ENCODE measurements around the gene GCHFR. TPM values are rescaled to one million over a fixed set of nuclear protein-coding genes. Genes with fewer than 3 reads are reported as not detected.

GCHFR gene
- total RNA-seq, result 7.4 TPM

DNA sequence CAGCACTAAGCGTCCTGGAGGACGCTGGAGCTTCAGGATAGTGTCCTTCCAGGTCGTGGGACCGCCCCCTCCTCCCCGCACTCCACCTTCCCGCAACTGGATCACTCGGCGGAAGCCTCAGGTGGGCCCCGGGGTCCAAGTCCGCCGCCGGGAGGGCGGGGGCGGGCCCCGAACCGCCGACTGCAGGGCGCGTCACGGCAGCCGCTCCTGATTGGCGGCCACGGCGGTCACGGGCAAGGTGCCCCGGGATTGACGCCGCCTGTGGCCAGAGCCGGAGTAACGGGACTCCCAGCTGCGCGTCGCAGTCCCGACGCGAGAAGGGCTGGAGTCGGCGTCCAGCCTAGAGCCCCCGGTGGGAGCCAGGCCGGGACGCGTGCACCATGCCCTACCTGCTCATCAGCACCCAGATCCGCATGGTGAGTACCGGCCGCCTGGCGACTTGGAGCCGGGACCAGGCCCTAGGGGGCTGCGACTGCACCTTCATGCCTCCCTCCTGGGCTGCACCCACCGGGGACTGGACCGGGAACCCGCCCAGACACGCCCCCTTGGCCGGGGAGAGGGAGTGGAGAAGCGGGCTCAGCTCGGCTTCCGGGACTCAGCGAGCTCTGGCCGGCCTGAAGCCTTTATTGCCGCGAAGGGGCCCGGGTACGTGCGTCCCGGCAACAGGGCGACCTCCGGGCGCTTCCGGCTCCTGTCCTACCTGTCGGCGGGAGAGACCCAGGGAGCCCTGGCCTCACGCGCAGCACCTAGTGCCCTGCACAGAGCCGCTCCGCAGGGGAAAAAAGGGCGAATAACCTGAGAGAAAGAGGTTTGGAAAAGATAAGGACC, at the start of gene GCHFR:
Gene GCHFR, plus strand, starts transcription at position 268 of the 828 bp plus-strand sequence. Its CDS starts 113 bp downstream, at position 381.
- DNase-seq, result peak; percentile 52

GRCh38 chr15:40714144-40714543, 49.7 kb upstream of the GCHFR start:
- no peak for DNase-seq

- no peak for DNase-seq
Measured at GRCh38 chr15:40716165-40716564, 47.7 kb upstream of the GCHFR start.

DNA sequence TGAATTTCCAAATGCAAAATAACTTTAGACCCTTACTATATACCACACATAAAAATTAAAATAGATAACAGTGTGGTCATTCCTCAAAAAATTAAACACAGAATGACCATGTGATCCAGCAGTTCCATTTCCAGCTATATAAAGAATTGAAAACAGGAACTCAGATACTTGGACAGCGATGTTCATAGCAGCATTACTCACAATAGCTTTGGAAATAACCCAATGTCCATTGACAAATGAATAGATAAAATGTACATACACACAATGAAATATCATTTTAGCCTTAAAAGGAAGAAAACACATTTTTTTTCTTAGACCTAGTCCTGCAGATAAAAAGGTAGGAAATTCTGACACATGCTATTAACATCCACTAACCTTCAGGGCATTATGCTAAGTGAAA, 42.2 kb upstream of the GCHFR start:
- DNase-seq, result no peak

- DNase-seq, result no peak
Measured at GRCh38 chr15:40722354-40722753, 41.5 kb upstream of the GCHFR start.

- DNase-seq, result no peak
Measured at GRCh38 chr15:40722934-40723333, 40.9 kb upstream of the GCHFR start.

GRCh38 chr15:40723919-40724318, 39.9 kb upstream of the GCHFR start:
- no peak for DNase-seq

DNA sequence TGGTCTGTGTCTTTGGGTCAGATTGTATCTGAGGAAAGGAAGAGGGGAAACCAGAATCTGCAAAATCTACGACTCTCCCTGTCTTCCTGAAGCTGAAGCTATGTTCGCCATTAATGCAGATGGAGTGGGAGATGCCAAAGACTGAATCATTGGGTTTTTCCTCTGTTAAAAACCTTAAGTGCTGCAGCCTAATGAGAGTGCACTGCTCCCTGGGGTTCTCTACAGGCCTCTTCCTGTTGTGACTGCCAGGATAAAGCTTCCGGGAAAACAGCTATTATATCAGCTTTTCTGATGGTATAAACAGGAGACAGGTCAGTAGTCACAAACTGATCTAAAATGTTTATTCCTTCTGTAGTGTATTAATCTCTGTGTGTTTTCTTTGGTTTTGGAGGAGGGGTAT, 32.8 kb upstream of the GCHFR start:
- no peak for DNase-seq

- DNase-seq, result no peak
Measured at GRCh38 chr15:40736575-40736974, 27.3 kb upstream of the GCHFR start.

- DNase-seq, result no peak
Measured at GRCh38 chr15:40737048-40737447, 26.8 kb upstream of the GCHFR start.

DNA sequence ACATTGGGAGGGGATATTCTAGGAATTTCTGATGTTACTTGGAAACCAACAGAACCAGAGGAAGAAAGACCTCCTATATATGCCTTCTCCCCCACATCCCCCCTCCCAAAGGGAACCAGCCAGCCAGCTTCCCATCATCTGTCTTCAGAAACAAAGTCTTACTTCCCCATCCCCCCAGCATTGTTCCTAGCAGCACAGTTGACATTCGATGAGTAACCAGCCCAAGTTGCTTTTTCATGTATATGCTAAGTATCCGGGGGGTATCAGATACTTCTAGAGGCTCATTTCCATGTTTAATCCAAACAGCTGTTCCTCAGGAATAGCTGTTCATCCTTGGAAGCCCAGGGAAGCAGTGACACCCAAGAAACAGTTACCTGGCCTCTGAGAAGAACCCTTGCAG, 24.8 kb upstream of the GCHFR start:
- no peak for DNase-seq

DNA sequence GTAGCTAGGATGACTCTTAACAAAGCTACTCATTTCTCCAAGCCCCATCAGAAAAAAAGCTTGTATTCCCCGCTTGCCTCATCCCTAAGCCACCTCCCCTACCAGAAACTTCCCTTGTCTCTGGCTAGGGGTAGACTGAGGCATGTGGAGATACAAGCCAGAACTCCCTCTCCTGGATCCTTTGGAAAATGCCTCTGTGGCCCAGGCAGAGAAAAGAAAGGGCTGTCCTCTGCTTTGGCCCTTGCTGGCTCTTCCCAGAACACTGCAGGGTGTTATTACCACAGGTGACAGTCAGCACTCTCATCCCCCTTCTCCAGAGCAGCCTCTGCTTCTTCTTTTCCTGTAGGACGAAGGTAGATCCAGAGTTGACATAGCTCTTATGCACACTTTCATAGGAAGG, 24.0 kb upstream of the GCHFR start:
- no peak for DNase-seq

- DNase-seq, result no peak
Measured at GRCh38 chr15:40743485-40743901, 20.4 kb upstream of the GCHFR start.

DNA sequence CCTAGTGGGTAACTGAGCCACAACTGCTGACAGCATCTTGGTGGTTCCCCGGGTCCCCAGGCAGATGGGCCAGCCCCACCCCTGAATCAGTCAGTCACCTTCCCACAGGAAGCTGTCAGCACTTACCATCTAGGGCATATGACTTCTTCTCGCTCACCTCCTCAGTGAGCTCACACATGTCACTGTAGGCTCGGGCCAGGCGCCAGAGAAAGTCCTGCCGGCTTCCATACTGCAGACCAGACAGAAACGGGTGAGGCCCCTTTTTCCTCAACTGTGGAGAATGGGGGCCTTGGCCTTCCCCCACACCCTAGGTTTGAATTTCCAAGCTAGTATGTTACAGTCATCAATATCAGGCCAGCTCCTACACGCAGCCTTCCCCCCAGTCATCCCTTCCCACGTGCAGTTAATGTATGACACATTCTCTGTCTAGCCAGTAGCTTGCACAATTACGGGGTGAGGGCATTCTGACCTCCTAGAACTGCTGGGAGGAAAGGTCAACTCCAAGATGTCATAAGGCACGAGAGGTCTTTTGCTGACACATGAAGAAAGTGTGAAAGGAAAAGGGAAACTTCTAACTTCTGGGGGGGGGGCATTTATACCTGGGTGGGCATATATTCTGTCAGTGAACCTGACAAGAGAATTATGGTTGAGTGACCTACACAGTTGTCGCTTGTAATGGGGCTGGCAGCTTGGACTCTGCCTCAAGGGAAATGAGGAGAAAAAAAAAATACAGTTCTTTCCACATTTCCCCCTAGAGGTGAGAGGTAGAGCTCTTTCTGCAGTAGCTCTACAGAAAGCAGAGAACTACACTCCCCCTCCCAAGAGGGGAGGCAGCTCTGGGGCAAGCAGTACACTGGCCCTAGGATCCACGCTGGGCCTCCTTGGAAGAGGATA, 19.7 kb upstream of the GCHFR start:
- DNase-seq, result no peak

DNA sequence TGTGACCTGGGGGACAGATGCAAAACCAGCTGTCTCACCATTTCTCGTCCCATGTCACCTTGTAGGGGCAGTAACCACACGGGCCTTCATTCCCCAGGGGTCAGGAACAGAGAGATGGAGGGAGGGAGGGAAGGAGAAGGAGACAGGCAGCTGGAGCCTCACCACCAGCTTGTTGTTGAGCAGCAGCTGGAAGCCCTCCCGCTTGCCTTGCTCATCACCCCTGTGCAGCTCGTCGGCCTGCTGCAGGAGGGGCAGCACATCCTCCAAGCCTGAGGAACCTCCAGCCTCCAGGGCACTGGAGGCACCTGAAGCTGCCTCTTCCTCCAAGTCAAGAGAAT, 19.1 kb upstream of the GCHFR start:
- DNase-seq, result no peak

DNA sequence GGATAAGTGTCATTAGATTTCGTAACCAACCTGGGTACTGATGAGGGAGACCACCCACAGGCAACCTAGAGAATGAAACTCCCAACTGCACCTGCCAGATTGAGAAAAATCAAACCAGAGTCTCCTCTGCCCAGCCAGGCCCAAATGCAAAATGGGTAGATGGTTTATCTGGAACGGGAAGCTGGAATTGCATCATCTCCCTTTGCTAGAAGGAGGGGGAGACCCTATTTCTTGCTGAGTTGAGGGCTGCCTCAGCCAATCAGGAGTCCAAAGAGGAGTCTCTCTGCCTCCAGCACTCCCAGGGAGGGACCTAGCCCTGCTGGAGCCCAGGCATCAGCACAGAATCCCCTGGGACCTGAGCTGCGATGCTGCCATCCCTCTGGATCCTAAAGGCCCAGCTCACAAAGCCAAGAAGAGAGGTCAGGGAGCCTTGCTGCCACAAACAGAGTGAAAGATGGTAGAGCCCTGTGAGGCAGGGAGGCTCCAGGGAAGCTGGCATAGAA, 16.9 kb upstream of the GCHFR start:
- DNase-seq, result no peak

DNA sequence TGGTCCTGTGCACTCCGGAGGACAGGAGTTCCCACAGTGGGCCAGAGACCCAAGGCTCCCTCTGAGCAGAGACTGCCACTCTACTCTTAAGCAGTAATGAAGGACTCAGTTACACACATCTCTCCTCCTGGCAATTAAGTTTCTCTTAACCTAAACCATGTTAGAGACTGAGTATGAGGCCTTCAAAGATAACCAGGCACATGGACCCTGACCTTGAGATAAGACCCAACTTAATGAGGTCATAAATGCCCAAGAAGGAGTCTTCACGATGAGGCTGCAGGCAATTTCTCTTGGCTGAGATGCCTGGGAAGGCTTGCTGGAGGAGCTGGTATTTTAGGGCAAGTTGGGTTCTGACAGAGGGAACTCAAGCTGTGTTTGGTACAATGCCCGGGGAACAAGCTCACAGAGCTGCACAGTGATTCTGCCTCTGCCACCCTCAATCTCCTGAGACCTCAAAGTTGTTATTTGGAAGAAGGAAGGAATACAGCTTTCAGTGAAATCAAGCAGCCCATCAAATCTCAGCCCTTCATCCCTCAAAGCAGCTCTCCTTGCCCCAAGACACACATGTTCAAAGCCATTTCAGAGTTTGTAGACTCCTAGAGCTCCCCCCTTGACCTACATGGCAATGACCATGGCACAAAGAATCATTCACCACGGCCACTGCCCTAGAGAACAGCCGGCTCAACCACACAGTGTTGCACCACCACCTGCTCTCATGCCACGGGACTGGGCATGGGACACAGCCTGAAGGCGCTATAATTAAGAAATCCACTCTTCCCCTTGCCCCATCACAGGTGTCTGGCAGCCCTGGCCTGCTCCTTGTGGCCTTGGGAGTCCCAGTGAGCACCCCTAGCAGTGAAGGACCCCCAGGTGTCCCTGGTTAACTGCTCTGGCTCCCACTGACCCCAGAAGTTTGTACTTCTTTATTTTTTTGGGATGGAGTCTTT, 15.9 kb upstream of the GCHFR start:
- DNase-seq, result no peak

GRCh38 chr15:40749151-40749630, 14.7 kb upstream of the GCHFR start:
- DNase-seq, result no peak

- no peak for DNase-seq
Measured at GRCh38 chr15:40750885-40751284, 13.0 kb upstream of the GCHFR start.

DNA sequence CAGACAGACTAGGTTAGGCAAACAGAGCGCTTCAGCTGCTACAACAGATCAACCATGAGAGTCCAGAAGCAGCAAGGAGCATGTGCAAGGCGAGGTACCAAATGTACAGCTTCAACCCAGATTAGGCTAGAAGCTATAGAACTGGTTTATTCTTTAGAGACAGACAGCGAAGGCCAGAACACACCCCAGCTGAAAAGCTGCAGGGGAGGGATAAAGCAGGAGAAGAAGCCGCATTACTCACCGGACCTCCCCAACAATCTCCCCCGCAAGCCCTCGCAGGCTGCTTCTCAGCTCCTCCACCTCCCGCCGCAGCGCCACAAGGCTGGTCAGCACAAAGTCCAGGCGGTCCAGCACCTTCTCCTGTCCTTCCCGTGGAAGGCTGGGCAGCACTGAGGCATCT, 12.1 kb upstream of the GCHFR start:
- DNase-seq, result no peak

DNA sequence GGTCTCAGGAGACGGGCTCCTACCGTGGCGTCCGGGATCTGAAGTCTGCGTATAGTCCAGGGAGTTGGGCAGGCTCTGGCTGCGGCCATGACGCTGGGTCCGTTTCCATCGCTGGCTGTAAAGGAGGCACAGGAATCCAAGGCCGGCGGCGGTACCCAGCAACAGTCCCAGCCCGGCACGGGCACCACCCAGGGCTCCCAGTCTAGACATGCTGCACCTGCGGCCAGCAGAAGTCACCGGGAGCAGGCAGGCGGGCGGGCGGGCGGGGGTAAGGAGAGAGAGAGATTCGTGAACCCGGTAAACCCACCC, 9.3 kb upstream of the GCHFR start:
- DNase-seq, result no peak

Data from skin of body (tissue), 2 donors.